Placental epithelial cell (primary cell): ENCODE measurements around the gene STK11IP. TPM values are rescaled to one million over a fixed set of nuclear protein-coding genes. Genes with fewer than 3 reads are reported as not detected.

Experiments used
- small RNA-seq: library from RNA; depleted of rRNA; stranded (forward); fragments of <200 nt; gene quantifications from one replicate; pipeline ENCODE3, GENCODE V24; 2012
- total RNA-seq: library from RNA; depleted of rRNA; stranded (reverse); fragments of >200 nt; gene quantifications from 2 replicates; pipeline ENCODE4 v1.2.3, GENCODE V29; 2012

STK11IP gene
- total RNA-seq: 24.6 and 33.0 TPM in 2 replicates

DNA sequence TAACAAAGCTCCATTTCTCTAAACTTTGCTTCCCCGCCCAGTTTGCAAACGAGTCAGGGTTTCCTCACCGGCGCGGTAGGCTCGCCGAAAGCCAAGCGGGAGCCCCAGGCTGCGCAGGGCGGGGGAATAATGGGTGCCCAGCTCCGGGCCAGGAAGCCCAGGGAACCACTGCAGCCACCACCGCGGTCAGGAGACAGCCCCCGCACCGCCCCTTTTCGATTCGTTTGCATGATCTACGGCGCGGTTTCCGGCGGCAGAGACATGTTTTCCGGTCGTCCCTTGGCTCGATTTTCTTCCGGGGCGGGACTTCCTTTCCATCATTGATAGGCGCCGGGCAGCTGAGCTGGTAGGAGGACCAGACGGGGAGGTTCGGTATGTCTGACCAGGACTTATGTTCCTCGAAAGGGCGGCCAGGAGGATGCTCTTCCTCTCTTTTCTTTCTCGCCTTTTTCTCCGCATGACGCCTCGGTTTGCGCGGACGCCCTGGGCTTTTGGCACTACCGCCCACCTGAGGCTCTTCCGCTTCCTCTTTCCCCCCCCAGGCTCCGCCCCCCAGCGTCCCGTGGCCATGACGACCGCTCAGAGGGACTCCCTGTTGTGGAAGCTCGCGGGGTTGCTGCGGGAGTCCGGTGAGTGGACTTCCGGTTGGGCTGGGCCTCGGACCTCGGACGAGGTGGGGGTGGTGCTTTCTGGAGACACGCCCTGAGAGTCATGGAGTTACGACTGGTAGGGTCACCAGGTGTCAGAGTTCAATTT is at the start of gene STK11IP:
TSS of gene STK11IP (plus strand) at position 306 of the 756 bp plus-strand sequence. CDS start at position 569, 263 bp downstream.

GRCh38 chr2:219571311-219572236 is 26.1 kb upstream of the STK11IP start, which contains the start of gene OBSL1:
Gene OBSL1 (minus strand): TSS chr2:219571539. CDS start chr2:219571232, 307 bp downstream.

GRCh38 chr2:219572237-219573001 is 25.2 kb upstream of the STK11IP start, which contains the start of gene INHA:
Gene INHA (plus strand): TSS chr2:219572310. CDS start chr2:219572375, 65 bp downstream.

DNA sequence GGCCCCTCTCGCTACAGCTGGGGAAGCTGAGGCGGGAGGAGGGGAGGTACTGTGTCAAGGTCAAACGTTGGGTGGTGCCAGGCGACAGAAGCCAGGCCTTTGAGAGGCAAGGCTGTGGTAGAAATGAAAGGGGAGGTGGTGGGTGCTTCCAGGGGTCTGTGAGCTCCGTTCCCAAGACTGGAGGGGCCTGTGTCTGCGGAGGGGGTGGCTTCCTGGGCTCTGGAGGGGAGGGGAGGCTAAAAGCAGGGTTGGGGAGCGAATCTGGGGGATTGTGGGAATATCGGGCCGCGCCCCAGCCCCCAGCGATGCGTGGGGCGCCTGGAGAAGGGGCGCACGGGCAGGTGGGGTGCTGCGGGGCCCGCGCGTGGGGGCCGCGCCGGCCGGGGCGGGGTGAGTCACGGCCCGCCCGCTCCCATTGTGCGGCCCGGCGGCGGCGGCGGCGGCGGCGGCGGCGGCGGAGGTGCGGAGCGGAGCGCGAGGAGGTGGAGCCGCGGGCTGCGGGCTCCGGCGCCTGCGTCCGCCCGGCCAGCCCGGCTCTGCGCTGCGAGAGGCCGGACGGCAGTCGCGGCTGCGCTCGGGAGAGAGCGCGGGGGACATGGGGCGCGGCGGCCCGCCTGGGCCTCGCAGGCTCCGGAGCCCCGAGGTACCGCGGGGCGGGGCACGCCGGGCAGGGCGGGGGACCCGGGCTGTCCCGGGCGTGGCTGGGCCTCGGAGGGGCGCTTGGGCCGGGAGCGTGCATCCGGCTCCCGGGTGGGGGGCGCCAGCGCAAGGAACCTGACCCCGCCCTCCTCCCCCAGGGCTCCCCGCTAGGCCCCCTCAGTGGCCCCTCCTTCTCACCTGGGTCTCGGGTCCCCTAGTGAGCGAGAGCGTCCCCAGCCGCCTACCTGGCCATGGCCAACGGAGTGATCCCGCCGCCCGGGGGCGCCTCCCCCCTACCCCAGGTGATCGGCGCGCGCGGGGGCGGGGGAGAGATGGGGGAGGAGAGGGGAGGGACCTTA is 29.7 kb downstream of the STK11IP start, which contains the start of gene SLC4A3:
TSS of gene SLC4A3 (plus strand) at position 528 of the 998 bp plus-strand sequence. CDS start at position 891, 363 bp downstream.

Small RNA genes within 50 kb of the gene (small RNA-seq; reads per million reads assigned to genes)
- gene MIR3132 (not detected), gene RN7SKP213 (not detected)

Other genes with a start within 250 kb of the STK11IP start
- gene DNPEP, start 209.9 kb upstream of the STK11IP start, total RNA-seq: 47.5 and 55.0 TPM in 2 replicates
- gene DES, start 179.5 kb upstream of the STK11IP start, total RNA-seq: under 0.01 TPM in 1 of 2 replicates, not detected in the other
- 20.4 and 40.8 TPM in 2 replicates for gene SPEG, start 163.0 kb upstream of the STK11IP start, total RNA-seq
- gene GMPPA, start 99.0 kb upstream of the STK11IP start, total RNA-seq: 76.6 and 138 TPM in 2 replicates
- gene ASIC4, start 83.4 kb upstream of the STK11IP start, total RNA-seq: under 0.01 and 0.22 TPM in 2 replicates
- gene CHPF, start 54.0 kb upstream of the STK11IP start, total RNA-seq: 276 and 392 TPM in 2 replicates
- gene TMEM198, start 53.8 kb upstream of the STK11IP start, total RNA-seq: 3.4 and 3.5 TPM in 2 replicates
- gene OBSL1, start 26.3 kb upstream of the STK11IP start, total RNA-seq: 134 and 197 TPM in 2 replicates
- 2.5 and 4.7 TPM in 2 replicates for gene INHA, start 25.5 kb upstream of the STK11IP start, total RNA-seq
- gene SLC4A3, start 29.8 kb downstream of the STK11IP start, total RNA-seq: 5.9 and 6.8 TPM in 2 replicates